K562 (cell line): Measurements from ENCODE around the gene PRPSAP1. TPM values are rescaled to one million over a fixed set of nuclear protein-coding genes. Genes with fewer than 3 reads are reported as not detected.

ENCODE experiments used
- CHD2 ChIP-seq: IDR thresholded peaks from 2 replicates; pipeline ENCODE4 v1.6.1; 2011; ENCODE audit warnings: low read depth, low read length
- EZH2 ChIP-seq: IDR thresholded peaks from 2 replicates; pipeline ENCODE4 v1.6.1; 2012; ENCODE audit warnings: low read depth, mild to moderate bottlenecking, inconsistent platforms, low read length, borderline replicate concordance
- NEUROD1 ChIP-seq: fragments of 150-350 bp; IDR thresholded peaks from 2 replicates; pipeline ENCODE4 v1.6.1; 2014; ENCODE audit warnings: borderline replicate concordance, low read length, low read depth; ENCODE audit not compliant: partially characterized antibody
- NFATC3 ChIP-seq: fragments of 450-650 bp; IDR thresholded peaks from 2 replicates; pipeline ENCODE4 v1.6.1; 2017; ENCODE audit warnings: mild to moderate bottlenecking
- OTX1 ChIP-seq: fragments of 450-650 bp; formaldehyde crosslinking; IDR thresholded peaks from 2 replicates; pipeline ENCODE4 v1.4.0; 2022; ENCODE audit warnings: mild to moderate bottlenecking
- SMARCA4 ChIP-seq: fragments of 450-650 bp; IDR thresholded peaks from 2 replicates; pipeline ENCODE4 v1.6.1; 2016
- SREBF1 ChIP-seq: fragments of 150-350 bp; IDR thresholded peaks from 2 replicates; pipeline ENCODE4 v1.6.1; 2014; ENCODE audit warnings: antibody characterized with exemption, low read depth, low read length, borderline replicate concordance
- TAF15 ChIP-seq: fragments of 200-400 bp; formaldehyde crosslinking; IDR thresholded peaks from 2 replicates; pipeline ENCODE4 v1.6.1; 2017; ENCODE audit warnings: mild to moderate bottlenecking, low read depth, low read length, moderate library complexity
- TAF9B ChIP-seq: fragments of 450-650 bp; IDR thresholded peaks from 2 replicates; pipeline ENCODE4 v1.6.1; 2018; ENCODE audit warnings: mild to moderate bottlenecking; ENCODE audit not compliant: partially characterized antibody
- ZNF561 ChIP-seq: fragments of 450-650 bp; formaldehyde crosslinking; conservative IDR thresholded peaks from 2 replicates; pipeline ENCODE4 v1.4.0; 2020; ENCODE audit warnings: mild to moderate bottlenecking, moderate library complexity
- ZNF696 ChIP-seq: fragments of 250-450 bp; sonication (Bioruptor Pico); conservative IDR thresholded peaks from 2 replicates; pipeline ENCODE4 v1.4.0; 2020; ENCODE audit warnings: mild to moderate bottlenecking, moderate library complexity
- polyA plus RNA-seq, 8 experiments: library from polyadenylated mRNA; depleted of rRNA in 4 of 8; stranded (reverse) in 5 of 8; unstranded in 3 of 8; fragments of >200 nt; fragmentation: Nextera tagmentation in 2 of 8; fragmentation: Illumina TruSeq in 1 of 8; extraction: Ambion mirVana in 2 of 8; extraction: Trizol in 1 of 8; gene quantifications; 2 replicates each; pipeline versions ENCODE4 v1.2.1 to v1.2.3, GENCODE V29; 2011 to 2014; ENCODE audit warnings: inconsistent platforms in 1 of 8, missing spikeins in 1 of 8
- total RNA-seq, 7 experiments: library from RNA; depleted of rRNA in 6 of 7; stranded (reverse); fragments of >200 nt in 6 of 7; fragmentation: Illumina TruSeq in 2 of 7; extraction: Trizol in 2 of 7; gene quantifications; 2 replicates each; pipeline versions ENCODE4 v1.2.1 to v1.2.3, GENCODE V29; 2011 to 2021; ENCODE audit warnings: low replicate concordance in 1 of 7
- TF ChIP-seq, protein P1 (sequence below), 2 experiments: fragments of 450-650 bp; IDR thresholded peaks; 2 replicates each; pipeline ENCODE4 v1.6.1; 2016; ENCODE audit warnings: mild to moderate bottlenecking in 2 of 2, borderline replicate concordance in 1 of 2, low read depth in 1 of 2, moderate library complexity in 1 of 2
- TF ChIP-seq, protein P2 (sequence below): sonication (generic); formaldehyde crosslinking; IDR thresholded peaks from 2 replicates; pipeline ENCODE4 v1.8.0; 2022; ENCODE audit warnings: missing genetic modification reagents, mild to moderate bottlenecking, borderline replicate concordance
- TF ChIP-seq, protein P3 (sequence below): fragments of 450-650 bp; conservative IDR thresholded peaks from 2 replicates; pipeline ENCODE4 v1.6.1; 2016; ENCODE audit warnings: missing genetic modification characterization, low read depth, mild to moderate bottlenecking, control low read depth, missing compliant biosample characterization
- TF ChIP-seq, protein P4 (sequence below), 2 experiments: fragments of 200-800 bp in 1 of 2; sonication (Bioruptor generic) in 1 of 2; sonication (generic) in 1 of 2; formaldehyde crosslinking in 1 of 2; IDR thresholded peaks in 1 of 2; conservative IDR thresholded peaks in 1 of 2; 2 replicates each; pipeline versions ENCODE4 v1.5.0 to v1.6.1; 2016 to 2020; ENCODE audit warnings: missing compliant biosample characterization in 1 of 2, missing genetic modification characterization in 1 of 2, missing genetic modification reagents in 1 of 2

The PRPSAP1 gene
- total and polyA plus RNA-seq, 9 of the 15 experiments (the other 6 are each of a cell fraction or from before 2014, with no cell fraction given) = 21.9 to 77.1 (median 40.8) TPM

DNA sequence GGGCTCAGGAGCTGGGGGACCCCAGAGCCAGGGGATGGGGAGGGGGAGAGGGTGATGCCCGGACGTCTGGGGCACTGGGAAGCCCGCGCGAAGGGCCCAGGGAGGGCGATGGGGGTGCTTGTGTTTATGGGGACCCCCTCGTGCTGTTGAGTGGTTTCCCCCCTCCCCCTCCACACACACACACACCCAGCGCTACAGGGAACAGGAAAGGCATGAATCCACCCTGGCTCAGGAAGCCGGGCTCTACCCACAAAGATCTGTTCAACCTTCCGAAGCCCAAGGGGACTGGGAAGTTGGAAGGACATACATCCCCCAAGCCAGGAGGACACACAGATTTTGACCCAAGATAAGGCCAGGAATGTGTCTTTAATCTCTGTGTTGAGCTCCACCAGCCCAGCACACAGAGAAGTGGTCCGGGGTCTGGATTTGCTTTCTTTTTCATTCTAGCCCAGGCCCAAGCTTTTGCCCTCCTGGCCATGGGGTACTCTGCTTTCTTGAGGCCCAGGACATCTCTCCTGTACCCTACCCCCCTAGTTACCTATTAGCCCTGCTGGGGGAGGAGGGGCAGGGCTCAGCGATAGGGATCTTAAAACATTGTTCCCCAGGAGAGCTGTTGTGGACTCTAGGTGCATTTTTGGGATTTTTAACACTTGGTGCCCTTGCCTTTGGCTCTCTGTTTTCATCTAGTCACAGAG, 87.3 kb downstream of the PRPSAP1 start (continued):
- TF ChIP-seq, protein P1, sequence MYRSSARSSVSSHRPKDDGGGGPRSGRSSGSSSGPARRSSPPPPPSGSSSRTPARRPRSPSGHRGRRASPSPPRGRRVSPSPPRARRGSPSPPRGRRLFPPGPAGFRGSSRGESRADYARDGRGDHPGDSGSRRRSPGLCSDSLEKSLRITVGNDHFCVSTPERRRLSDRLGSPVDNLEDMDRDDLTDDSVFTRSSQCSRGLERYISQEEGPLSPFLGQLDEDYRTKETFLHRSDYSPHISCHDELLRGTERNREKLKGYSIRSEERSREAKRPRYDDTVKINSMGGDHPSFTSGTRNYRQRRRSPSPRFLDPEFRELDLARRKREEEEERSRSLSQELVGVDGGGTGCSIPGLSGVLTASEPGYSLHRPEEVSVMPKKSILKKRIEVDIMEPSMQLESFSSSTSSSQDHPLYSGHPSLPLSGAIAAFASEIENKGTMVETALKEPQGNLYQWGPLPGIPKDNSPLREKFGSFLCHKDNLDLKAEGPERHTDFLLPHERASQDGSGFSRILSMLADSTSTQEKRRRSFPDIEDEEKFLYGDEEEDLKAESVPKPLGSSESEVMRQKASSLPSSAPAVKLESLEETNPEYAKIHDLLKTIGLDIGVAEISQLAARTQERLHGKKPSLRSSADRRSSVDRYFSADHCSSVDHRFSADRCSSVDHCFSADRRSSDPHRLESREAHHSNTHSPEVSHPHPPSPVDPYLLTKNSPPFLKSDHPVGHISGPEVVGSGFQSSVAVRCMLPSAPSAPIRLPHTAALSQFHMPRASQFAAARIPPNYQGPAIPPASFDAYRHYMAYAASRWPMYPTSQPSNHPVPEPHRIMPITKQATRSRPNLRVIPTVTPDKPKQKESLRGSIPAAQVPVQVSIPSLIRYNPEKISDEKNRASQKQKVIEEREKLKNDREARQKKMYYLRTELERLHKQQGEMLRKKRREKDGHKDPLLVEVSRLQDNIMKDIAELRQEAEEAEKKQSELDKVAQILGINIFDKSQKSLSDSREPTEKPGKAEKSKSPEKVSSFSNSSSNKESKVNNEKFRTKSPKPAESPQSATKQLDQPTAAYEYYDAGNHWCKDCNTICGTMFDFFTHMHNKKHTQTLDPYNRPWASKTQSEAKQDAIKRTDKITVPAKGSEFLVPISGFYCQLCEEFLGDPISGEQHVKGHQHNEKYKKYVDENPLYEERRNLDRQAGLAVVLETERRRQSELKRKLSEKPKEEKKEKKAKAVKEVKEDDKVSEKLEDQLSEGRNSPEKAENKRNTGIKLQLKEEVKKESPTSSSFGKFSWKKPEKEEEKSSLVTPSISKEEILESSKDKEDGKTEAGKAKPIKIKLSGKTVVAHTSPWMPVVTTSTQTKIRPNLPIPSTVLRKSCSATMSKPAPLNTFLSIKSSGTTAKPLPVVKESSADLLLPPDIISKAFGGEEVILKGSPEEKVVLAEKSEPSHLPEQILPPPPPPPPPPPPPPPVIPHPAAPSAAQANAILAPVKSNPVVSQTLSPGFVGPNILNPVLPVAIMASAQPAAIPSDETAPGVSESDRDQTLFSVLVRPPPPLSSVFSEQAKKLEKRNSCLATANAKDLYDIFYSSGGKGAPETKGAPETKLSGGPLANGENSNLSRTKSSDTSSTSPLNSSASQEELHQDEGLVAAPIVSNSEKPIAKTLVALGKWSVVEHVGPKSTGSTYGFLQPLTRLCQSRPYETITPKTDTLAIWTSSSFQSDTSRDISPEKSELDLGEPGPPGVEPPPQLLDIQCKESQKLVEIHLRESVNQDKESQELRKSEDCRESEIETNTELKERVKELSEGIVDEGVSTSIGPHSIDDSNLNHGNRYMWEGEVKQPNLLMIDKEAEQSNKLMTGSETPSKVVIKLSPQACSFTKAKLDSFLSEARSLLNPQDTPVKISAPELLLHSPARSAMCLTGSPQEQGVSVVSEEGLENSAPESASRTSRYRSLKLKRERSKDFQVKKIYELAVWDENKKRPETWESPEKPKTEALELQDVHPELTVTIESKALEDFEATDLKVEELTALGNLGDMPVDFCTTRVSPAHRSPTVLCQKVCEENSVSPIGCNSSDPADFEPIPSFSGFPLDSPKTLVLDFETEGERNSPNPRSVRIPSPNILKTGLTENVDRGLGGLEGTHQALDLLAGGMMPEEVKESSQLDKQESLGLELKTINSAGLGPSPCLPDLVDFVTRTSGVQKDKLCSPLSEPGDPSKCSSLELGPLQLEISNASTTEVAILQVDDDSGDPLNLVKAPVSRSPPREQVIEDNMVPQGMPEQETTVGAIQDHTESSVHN (IDR thresholded peaks at IDR 0.05; ENCODE audit: borderline replicate concordance in 1 of 2, low read depth in 1 of 2) = no peak
- TF ChIP-seq NEUROD1 (no peak), TAF9B (no peak), NFATC3 (no peak), SMARCA4 (peak; percentile 34; the same call in 1 of the 2 replicates), SREBF1 (no peak), OTX1 (no peak), CHD2 (0 out of 2 replicates have a peak, but pooled peaks have one; percentile 13), ZNF561 (CRISPR knock-in tag) (no peak), ZNF696 (CRISPR knock-in tag) (no peak), TAF15 (no peak), EZH2 (no peak)
- TF ChIP-seq, protein P2, sequence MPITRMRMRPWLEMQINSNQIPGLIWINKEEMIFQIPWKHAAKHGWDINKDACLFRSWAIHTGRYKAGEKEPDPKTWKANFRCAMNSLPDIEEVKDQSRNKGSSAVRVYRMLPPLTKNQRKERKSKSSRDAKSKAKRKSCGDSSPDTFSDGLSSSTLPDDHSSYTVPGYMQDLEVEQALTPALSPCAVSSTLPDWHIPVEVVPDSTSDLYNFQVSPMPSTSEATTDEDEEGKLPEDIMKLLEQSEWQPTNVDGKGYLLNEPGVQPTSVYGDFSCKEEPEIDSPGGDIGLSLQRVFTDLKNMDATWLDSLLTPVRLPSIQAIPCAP (CRISPR knock-in tag) = no peak
- TF ChIP-seq, protein P3, sequence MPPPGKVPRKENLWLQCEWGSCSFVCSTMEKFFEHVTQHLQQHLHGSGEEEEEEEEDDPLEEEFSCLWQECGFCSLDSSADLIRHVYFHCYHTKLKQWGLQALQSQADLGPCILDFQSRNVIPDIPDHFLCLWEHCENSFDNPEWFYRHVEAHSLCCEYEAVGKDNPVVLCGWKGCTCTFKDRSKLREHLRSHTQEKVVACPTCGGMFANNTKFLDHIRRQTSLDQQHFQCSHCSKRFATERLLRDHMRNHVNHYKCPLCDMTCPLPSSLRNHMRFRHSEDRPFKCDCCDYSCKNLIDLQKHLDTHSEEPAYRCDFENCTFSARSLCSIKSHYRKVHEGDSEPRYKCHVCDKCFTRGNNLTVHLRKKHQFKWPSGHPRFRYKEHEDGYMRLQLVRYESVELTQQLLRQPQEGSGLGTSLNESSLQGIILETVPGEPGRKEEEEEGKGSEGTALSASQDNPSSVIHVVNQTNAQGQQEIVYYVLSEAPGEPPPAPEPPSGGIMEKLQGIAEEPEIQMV (tag) = no peak
- TF ChIP-seq, protein P4, sequence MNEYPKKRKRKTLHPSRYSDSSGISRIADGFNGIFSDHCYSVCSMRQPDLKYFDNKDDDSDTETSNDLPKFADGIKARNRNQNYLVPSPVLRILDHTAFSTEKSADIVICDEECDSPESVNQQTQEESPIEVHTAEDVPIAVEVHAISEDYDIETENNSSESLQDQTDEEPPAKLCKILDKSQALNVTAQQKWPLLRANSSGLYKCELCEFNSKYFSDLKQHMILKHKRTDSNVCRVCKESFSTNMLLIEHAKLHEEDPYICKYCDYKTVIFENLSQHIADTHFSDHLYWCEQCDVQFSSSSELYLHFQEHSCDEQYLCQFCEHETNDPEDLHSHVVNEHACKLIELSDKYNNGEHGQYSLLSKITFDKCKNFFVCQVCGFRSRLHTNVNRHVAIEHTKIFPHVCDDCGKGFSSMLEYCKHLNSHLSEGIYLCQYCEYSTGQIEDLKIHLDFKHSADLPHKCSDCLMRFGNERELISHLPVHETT (CRISPR knock-in tag; conservative IDR thresholded peaks at IDR 0.05 in 1 of 2, IDR thresholded peaks at IDR 0.05 in 1 of 2) = no peak
